Right kidney (tissue), 1 donor: ENCODE data around the gene UPB1.
"Not testable (repeated sequence)": the region's sequence is repeated elsewhere in the genome, so short reads cannot be mapped to it uniquely, and the experiment has no call there.

Experiments used
- DNase-seq: peaks from one replicate; pipeline ENCODE4 v3.0.0-alpha.2; 2016

The UPB1 gene

GRCh38 chr22:24504540-24504939 is 9.4 kb downstream of the UPB1 start:
- no peak for DNase-seq

DNA sequence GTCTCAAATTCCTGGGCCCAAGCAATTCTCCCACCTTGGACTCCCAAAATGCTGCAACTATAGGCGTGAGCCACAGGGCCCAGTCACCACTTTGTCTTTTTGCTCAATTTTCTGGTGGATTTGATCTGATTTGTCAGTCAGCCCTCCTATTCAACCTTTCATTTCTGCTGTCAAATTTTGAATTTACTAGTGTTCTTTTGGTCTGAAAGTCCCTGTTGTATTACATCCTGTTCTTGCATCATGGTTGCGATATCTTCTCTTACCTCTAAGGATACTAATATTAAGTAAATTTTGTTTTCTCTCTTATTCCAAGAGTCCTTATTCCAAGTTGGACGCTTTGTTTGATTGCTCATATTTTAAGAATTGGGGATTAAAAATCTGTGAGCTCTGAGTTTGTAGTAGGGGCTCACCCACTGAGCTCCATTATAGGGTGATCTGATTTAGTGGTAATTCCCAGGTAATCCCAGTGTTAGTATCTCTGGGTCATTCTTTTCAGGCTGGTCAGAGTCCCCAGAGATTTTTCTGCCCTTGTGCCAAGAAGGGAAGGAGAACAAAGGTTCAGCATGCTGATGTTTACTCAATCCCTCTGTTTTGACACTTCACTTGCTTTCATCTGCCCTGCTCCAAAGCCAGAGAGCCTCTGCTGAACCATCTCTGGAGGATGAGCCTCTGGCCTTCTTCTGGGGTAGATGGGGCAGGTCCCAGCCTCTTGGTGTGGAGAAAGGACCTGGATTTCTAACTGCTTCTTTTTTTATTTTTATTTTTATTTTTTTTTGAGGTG is 10.0 kb downstream of the UPB1 start:
- no peak for DNase-seq

DNA sequence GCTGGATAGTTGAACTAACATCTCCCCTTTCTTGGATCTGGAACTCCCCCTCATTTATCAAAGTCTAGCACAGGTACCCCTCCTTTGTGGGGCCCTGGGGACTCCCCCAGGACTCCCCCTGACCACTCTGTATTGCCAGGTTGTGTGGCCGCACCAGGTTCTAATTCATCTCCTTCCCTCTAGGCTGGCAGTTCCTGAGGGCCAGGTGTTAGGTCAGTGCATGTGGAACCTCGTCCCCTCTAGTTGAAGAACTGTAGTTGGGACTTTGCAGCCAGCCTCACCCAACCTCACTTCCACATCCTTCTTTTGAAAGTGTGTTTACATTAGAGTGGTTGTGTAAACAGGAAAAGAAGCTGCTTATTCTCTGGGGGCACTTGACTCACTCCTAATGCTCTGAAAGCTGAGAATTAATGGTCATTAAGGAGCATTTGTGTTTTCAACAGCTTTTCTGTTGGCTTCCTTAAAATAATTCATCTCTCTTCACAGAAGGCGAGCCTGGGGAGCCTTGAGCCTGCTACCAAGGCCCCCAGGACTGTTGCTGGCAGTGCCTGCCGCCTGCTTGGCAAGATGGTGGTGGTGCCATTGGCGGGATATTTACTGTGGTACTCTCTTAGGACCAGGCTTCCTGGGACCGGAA is 11.8 kb downstream of the UPB1 start:
- DNase-seq, result no peak

GRCh38 chr22:24507716-24508115 is 12.6 kb downstream of the UPB1 start:
- DNase-seq, result no peak

DNA sequence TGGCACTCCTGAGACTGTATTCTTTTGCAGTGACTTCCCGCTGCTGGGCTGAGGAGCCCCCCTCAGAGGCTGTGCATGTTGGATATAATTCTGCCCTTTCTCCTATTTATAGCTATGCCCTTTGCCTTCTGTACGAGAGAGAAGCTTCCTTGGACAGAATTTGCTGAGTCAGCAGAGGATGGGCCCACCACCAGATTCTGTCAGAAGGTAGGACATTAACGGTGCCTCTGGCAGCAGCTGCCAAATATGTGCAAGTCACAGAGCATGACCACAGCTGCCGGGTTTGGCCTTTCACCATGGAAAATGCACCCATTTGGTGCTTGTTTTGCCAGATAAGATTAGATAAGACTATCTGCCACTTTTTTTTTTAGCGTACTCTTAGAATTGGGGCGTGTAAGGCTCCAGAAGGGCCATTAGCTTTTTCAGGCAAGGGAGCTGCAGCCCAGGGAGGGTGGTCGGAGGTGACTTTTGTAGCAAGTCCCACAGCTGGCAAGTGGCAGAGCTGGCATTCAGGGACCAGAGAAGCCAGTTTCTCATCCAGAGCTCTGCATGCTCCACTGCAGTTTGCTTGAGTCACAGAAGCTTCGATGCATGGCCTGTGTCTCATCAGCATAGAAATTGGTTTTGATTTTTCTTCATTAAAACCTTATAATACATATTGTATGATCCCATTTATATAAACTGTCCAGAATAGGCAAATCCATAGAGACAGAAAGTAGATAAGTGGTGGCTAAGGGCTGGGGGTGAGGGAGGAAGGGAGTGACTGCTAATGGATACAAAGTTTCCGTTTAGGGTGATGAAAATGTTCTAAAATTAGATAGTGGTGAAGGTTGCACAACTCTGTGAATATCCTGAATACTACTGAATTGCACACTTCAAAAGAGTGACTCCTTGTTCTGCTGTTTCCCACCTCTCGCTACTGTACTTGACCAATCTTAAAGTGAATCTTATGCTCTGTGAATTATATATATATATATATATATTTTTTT is 15.8 kb downstream of the UPB1 start:
- no peak for DNase-seq

DNA sequence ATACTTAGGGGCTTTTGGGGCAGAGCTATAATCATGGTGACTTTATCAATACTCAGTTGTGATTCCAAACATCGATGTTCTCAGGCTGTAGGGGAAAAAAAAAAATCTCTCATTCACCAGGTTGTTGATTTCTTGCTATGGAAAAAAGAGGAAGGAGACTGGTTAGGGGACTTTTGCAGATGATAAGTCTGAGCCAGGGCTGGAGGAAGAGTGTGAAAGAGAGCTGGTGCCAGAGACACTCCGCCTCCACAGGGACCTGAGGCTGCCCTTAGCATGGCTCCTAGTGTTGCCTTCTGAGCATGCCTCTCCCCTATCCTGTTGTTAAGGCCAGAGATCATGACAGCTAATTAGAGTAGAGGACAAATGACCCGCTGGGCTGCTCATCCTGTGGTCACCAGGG is 16.9 kb downstream of the UPB1 start:
- no peak for DNase-seq

DNA sequence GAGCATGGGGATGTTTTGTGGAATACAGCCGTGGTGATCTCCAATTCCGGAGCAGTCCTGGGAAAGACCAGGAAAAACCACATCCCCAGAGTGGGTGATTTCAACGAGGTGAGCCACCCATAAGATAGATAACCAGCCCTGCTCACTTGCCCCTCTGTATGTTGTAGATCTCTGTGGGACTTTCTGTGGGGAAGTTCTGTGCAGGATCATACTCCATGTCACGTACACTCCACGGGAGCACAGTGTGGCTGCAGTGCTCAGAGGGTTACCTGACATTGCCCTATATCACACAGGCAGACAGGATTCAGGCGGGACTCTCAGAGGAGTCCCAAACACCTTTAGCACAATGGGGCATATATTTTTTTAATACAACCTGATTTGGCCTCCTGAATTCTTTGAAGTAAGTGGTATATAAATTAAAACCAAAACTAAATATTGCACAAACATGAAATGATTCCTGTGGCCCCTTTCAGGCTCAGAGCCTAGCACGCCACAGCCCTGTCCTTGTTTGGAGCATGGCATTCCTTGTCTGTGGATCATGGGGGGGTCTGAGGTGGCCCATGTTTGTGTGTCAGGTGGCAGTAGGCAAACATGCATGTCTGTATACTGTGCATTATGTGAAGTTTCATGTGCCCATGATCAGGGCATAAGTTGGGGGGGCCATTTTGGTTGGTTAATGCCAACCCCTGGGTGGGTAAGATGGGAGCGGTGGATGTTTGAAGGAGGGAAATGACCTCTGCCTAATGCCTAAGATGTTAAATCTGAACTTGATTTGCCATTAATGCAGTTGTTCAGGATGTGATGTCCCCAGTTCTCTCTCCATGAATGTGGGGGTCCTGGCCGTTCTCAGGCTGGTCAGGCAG is 18.5 kb downstream of the UPB1 start:
- no peak for DNase-seq

DNA sequence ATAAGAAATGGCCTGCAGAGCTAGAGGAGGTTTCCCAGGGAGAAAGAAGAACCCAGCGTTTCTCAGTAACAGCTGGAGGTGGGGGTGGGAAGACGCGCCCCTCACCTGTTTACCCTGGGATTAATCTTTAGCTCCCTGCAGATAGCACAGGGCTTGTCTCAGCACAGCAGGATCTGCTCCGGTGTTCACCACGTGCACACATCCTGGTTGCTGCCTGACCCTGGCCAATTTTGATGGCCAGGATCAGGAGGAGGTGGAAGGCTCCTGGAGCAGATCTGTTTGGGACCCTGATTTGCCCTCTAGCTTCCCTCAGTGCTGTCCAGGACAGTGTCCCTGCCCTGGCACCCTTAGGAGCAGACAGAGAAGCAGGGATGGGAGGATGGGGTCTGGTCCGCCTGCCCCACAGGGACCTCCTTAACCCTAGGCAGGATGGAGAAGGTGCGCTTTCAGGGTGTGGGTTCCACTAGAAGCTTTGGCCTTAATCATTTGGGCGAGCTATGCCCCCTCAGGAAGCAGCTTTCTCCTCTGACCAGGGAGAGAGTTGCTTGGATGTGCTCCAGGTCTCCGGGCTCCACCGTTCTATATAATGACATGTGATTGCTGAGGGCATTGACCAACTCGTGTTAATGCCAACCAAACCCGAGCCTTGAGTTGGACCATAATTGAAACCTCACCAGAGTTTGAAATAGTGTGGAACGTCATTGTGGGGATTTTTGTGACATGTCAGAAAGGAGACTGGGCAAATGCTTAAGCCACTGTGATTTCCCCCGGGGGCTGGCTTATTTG is 19.3 kb downstream of the UPB1 start:
- DNase-seq, result no peak

GRCh38 chr22:24515027-24515338 is 19.9 kb downstream of the UPB1 start:
- DNase-seq, result no peak

- DNase-seq, result no peak
Observed at GRCh38 chr22:24516301-24516737, 21.2 kb downstream of the UPB1 start.

DNA sequence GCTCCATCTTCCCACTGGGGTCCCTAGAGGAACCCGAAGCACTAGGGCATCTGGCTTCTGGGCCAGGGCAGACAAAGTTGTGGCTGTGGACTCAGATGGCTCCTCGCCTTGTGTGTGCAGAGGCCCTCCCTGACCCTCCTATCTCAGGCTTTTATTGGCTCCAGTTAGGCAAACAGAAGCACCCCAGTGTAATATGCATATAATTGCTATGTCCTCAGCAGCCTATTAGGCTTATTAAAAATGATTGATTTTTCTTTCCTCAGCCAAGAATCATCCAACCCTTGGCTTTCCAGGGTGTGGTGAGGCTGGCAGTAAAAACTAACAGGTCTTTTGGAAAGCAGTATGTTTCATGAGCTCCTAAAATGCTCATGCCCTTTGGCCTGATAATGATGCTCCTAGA is 22.3 kb downstream of the UPB1 start:
- DNase-seq, result no peak

- no peak for DNase-seq
Observed at GRCh38 chr22:24518228-24518627, 23.1 kb downstream of the UPB1 start.

GRCh38 chr22:24518771-24519485 is 23.8 kb downstream of the UPB1 start:
- no peak for DNase-seq

DNA sequence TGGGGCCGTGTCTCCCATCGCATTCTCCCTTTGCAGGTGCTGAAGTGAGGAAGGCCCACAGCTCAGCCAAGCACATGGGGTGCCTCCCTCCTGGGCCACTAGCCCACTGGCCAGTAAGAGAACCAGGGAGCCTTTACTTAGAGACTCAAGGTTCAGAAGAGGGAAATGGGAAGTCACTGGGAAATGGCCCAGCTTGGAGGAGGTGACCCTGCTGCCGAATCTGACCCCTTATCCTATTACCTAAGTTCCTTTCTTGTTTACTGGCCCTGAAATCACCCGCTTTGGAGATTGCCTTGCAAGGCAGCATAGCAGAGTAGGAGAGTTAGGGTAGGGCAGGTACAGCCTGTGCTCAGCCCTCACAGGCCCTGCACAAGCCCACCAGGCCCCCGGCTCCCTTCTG is 24.4 kb downstream of the UPB1 start:
- DNase-seq, result no peak

- DNase-seq, result peak; percentile 51
Observed at GRCh38 chr22:24521791-24522245, 26.7 kb downstream of the UPB1 start.

DNA sequence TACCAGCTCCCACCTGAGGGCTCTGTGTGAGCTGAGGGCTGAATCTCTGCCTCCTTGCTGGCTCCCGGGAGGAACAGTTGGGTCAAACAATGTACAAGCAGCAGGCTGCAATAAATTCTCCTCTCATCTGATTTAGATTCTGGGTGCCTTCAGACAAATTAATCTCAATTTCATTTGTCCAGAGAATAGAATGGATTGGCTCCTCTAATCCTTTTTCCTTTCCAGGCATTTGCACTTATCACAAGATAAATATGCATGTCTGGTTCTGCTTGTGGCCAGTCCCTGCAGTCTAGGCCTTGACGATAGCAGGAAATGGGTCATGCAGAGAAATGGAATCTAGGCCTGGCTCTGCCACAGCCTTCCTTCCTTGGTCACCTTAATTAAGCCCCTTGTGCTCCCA is 28.7 kb downstream of the UPB1 start:
- DNase-seq, result no peak

GRCh38 chr22:24525416-24526037 is 30.4 kb downstream of the UPB1 start:
- peak; percentile 51 for DNase-seq

DNA sequence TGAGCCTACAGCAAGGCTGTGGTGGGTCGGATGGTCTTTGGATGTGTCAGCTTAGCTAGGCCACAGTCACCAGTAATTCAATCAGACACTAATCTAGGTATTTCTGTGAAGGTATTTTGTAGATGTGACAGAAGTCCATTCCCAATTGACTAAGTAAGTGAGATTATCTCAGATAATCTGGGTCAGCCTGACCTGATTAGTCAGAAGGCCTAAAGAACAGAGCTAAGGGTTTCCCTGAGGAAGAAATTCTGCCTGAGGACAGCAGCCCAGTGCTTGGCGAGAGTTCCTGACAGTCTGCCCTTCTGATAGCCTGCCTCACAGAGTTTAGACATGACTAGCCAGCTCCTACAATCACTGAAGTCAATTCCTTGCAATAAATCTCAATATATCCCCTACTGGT is 31.1 kb downstream of the UPB1 start:
- DNase-seq, result no peak

- DNase-seq, result no peak
Observed at GRCh38 chr22:24529898-24530297, 34.8 kb downstream of the UPB1 start.

DNA sequence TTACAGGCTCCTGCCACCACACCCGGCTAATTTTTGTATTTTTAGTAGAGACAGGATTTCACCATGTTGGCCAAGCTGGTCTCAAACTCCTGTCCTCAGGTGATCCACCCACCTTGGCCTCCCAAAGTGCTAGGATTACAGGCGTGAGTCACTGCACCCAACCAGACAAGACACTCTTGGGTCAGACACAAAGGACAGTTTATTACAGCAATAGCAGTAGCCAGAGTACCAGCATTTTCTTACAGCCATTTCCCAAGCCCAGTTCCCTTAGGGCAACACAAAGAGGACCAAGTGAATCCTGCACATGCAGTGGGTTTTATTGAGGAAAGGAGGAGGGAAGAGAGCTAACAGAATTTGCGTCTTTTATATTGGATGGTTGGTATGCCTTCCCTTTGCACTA is 35.8 kb downstream of the UPB1 start:
- DNase-seq, result not testable (repeated sequence)
